Erythroblast (primary cell): Measurements from ENCODE around the gene AKNA.

Experiments used
- GATA1 ChIP-seq: IDR thresholded peaks from 2 replicates; pipeline ENCODE4 v1.6.1; 2011; ENCODE audit warnings: low read depth, mild to moderate bottlenecking, control low read depth, low read length, moderate library complexity
- POLR2A ChIP-seq: IDR thresholded peaks from 2 replicates; pipeline ENCODE4 v1.6.1; 2011; ENCODE audit warnings: mild to moderate bottlenecking, low read length

GRCh38 chr9:114412048-114412683 lies 24.4 kb upstream of the AKNA start:
- no peak for TF ChIP-seq POLR2A
- no peak for TF ChIP-seq GATA1
